Fibroblast of mammary gland (primary cell): ENCODE results near the gene RPS10.
"Not testable (repeated sequence)": the region's sequence is repeated elsewhere in the genome, so short reads cannot be mapped to it uniquely, and the experiment has no call there.

Experiments
- DNase-seq: peaks from one replicate; pipeline ENCODE4 v3.0.0-alpha.2; 2010; ENCODE audit warnings: low read depth
- H3K4me3 ChIP-seq: 2 replicates; pipeline ENCODE4 v1.5.1; 2011; ENCODE audit warnings: low read depth, mild to moderate bottlenecking, low read length, moderate library complexity; ENCODE audit not compliant: control insufficient read depth
- TF ChIP-seq, protein P1 (sequence below): conservative IDR thresholded peaks from 2 replicates; pipeline ENCODE4 v1.5.1; 2011; ENCODE audit warnings: low read depth, low read length, inconsistent platforms; ENCODE audit not compliant: control insufficient read depth, insufficient read depth

Gene RPS10

DNA sequence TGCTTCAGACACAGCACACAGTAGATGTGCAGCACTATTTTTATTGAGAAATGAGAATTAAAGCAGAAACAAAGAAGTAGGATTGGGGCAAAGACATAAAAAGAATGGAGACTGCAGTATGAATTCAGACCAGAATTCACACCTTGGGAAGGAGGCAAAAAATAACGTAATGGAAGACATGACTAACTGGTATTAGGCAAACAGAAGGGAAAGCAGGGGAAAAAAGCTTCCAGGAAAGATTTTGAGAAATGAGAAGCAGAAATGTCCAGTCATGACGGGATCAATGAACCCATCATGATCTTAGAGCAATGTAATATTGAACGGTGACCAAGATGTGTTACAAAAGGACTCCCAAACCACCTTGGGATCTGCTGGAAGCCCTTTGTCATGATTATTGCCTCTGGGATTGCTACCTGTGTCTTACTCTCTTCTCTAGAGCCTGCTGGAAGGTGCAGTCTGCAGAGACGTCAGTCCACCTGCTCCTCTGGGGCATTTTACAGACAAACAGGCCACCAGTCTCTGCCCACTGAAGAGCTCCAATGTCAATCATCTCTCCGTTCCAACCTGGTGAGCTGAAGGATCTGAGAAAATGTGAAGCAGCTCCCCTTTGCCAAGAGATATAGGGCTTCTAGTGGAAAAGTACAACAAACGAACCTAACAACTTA, 42.1 kb downstream of the RPS10 start:
- H3K4me3 ChIP-seq: no peak overlapping the region
- DNase-seq: peak; percentile 77
- TF ChIP-seq, protein P1, sequence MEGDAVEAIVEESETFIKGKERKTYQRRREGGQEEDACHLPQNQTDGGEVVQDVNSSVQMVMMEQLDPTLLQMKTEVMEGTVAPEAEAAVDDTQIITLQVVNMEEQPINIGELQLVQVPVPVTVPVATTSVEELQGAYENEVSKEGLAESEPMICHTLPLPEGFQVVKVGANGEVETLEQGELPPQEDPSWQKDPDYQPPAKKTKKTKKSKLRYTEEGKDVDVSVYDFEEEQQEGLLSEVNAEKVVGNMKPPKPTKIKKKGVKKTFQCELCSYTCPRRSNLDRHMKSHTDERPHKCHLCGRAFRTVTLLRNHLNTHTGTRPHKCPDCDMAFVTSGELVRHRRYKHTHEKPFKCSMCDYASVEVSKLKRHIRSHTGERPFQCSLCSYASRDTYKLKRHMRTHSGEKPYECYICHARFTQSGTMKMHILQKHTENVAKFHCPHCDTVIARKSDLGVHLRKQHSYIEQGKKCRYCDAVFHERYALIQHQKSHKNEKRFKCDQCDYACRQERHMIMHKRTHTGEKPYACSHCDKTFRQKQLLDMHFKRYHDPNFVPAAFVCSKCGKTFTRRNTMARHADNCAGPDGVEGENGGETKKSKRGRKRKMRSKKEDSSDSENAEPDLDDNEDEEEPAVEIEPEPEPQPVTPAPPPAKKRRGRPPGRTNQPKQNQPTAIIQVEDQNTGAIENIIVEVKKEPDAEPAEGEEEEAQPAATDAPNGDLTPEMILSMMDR: no peak

DNA sequence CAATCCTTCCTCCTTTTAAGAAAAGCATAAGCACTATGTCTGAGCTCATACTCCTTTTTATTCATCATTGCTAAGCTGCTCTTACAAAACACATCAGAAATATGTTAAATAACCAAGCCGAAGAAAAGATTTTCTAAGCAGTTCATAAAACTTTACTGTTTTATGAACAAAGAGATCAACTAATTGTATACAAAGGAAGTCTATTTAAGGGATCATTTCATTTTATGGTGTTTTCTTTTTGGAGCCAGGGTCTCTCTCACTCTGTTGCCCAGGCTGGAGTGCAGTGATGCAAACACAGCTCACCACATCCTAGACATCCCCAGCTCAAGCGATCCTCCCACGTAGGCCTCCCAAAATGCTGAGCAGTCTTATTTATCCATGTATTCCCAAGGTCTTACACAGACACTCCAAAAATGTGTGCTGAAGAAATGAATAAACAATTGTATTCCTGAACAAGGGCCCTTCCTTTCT, 42.7 kb downstream of the RPS10 start:
- TF ChIP-seq, protein P1: no peak
- DNase-seq: peak; percentile 81
- H3K4me3 ChIP-seq: no peak overlapping the region

DNA sequence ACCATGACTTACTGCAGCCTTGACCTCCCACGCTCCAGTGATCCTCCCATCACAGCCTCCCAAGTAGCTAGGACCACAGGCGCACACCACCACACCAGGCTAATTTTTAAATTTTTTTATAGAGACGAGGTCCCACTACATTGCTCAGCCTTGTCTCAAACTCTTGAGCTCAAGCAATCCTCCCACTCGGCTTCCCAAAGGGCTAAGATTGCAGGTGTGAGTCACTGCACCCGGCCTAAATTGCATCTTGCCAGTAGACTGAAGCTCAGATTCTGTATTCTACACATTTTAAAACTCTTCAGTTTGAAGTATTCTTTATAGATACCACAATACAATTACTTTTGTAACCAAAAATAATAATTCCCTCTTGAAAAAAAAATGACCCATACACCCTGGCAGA, 44.8 kb downstream of the RPS10 start:
- no peak overlapping the region for H3K4me3 ChIP-seq
- TF ChIP-seq, protein P1: no peak
- peak; percentile 68 for DNase-seq

DNA sequence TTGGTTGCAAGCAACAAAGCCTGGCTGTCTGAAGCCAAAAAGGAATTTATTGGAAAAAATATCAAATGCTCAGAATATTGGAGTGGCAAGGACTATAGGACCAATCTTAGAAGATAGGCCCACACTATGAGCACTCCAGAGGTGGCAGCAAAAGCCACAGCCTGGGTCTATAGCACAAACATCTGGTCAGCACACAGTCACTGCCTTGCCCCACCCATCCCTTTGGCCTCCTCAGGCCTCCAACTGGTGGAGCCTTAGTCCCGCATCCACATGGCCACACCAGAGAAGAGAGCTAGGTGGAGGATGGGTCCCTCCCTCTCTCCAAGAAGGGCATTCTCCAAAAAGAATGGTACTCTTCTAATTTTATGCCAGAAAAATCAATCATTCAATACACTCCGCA, 47.4 kb downstream of the RPS10 start:
- peak; percentile 55 for DNase-seq
- H3K4me3 ChIP-seq: no peak overlapping the region
- TF ChIP-seq, protein P1: no peak

DNA sequence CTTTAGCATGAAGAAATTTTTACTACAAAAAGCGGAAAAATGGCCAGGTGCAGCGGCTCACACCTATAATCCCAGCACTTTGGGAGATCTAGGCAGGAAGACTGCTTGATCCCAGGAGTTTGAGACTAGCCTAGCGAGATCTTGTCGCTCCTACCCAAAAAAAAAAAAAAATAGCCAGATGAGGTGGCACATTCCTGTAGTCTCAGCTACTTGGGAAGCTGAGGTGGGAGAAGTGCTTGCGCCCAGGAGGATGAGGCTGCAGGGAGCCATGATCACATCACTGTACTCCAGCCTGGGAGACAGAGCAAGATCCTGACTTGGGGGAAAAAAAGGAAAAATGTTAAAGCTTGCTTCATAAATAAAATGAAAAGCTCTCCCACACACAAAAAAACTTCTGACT, 47.9 kb downstream of the RPS10 start:
- TF ChIP-seq, protein P1: no peak
- no peak for DNase-seq
- no peak overlapping the region for H3K4me3 ChIP-seq

DNA sequence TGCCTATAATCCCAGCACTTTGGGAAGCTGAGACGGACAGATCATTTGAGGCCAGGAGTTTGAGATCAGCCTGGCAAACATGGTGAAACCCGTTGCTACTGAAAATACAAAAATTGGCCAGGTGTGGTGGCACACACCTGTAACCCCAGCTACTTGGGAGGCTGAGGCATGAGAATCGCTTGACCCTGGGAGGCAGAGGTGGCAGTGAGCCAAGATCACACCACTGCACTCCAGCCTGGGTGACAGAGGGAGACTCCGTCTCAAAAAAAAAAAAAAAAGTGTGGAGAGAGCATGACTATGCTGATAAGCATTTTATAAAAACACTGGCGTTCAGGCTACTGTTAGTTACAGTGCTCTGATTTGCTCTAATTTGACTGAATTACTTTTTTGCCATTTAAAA, 48.3 kb downstream of the RPS10 start:
- DNase-seq: not testable (repeated sequence)

GRCh38 chr6:34375833-34376232, 50.0 kb downstream of the RPS10 start:
- TF ChIP-seq, protein P1: no peak
- no peak overlapping the region for H3K4me3 ChIP-seq
- no peak for DNase-seq

More for the DNA sequence above, 48.3 kb downstream of the RPS10 start:
- H3K4me3 ChIP-seq: not testable (repeated sequence)
